Erythroblast (primary cell): ENCODE results near the gene PTCH1.

Experiments
- DNase-seq, 2 experiments: peaks; one replicate each; lab custom pipeline; 2025; lab: John Stamatoyannopoulos, UW
- GATA1 ChIP-seq: IDR thresholded peaks from 2 replicates; pipeline ENCODE4 v1.6.1; 2011; ENCODE audit warnings: low read depth, mild to moderate bottlenecking, control low read depth, low read length, moderate library complexity
- POLR2A ChIP-seq: IDR thresholded peaks from 2 replicates; pipeline ENCODE4 v1.6.1; 2011; ENCODE audit warnings: mild to moderate bottlenecking, low read length

Gene PTCH1

DNA sequence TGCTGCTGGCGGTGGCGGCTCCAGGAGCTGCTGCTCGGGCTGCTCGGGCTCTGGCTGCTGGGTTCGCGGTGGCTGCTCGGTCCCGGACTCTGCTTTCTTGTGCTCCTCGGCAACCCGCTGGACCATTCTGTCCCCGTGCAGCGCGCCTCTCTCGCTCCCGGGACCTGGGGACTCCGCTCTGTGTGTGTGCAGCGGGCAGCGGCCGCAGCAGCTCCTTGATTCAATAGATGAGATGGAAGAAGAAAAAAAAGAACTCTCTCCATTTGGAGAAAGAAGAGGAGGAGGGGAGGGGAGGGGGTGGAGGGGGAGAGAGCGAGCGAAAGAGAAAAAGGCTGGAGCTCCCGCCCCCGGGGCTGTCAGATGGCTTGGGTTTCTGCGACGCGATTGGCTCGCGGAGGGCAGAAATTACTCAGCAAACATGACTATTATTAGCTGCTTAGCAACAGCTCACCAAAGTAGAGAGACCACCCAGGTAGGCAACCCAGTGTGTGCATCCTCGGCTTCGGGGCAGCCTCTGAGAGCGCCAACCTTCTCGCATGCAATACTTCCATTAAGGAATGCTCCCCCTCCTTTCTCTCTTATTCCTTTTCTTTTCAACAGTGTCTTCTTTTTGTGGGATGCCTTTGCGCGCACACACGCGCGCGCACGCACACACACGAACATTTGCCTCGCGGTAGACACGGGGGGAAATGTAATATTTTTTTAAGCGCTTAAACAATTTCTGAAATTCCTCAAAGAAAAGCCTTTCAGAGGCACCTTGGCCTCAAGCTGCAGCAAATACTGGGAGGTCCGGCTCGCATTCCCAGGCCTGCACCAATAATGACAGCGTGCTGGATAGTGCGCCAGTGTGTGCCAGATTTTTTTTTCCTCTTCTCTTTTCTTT is 7.6 kb downstream of the PTCH1 start:
- TF ChIP-seq GATA1 (no peak), POLR2A (no peak)
- peak; percentile 65 to 66 for DNase-seq

DNA sequence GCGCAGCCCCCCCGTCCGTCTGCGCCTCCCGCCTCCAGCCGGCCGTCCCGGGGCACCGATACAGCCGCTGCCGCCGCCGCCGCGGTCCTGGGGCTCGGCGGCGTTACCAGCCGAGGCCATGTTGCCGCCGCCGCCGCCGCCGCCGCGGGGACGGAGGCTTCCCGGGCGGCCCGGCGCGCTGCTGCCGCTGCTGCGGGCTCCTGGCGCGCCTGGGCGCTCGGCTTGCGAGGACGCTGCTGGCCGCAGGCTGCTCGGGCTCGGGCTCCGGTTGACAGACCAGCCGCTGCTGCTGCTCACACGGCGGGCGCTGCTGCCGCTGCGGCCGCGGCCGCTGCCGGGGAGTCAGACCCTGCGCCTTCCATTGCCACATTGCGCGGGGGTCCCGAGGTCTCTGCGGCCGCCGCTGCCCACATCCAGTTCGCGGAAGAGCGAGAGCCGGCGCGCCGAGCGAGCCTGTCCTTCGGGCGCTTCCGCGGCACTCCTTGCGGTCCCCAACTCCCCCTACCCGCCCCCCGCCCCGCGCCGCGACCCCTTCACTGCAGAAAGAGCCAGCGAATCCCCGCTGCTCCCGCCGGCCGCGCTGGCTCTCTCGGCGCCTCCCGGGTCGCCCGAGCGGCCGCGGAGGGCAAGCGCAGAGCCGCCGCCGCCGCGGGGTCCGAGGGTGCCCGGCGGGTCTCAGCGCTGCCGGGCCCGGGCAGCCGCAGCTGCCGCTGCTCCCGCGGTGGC is 8.4 kb downstream of the PTCH1 start:
- DNase-seq: peak; percentile 37 to 50
- no peak for TF ChIP-seq GATA1

DNA sequence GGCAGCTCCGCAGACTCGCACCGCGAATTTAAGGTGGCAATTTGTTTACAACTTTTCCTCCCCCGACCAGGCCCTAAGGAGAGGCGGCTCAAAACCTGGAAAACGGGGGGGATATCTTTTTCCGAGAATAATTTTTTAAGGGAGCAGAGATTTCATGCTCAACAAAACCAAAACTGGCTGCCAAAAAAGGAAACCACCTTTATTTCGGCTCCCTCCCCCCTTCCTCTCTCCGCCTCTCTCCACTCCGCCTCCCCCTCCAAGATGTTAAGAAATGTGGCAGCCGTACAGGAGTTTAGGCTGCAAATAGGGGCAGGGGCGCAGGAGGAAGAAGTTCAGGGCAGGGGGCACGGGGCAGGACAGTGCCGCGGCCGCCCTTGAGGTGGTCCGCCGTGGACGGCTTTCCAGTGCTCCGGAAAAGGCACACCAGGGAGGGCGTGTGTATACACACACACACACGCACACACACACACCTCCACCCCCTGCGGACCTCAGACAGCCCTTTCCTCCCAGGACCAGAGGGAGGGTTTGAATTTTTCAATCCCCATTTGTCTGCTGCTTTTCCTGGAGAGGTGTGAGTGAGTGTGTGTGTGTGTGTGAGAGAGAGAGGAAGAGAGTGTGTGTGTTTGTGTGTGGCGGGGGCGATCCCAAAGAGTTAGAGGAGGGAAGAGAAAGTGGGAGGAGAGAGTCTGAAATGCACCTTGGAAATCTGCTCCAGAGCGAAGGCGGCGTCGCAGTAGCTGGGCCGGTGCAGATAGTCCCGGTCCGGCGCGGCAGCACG is 9.1 kb downstream of the PTCH1 start:
- TF ChIP-seq GATA1 (no peak), POLR2A (no peak)
- peak; percentile 37 to 50 for DNase-seq

DNA sequence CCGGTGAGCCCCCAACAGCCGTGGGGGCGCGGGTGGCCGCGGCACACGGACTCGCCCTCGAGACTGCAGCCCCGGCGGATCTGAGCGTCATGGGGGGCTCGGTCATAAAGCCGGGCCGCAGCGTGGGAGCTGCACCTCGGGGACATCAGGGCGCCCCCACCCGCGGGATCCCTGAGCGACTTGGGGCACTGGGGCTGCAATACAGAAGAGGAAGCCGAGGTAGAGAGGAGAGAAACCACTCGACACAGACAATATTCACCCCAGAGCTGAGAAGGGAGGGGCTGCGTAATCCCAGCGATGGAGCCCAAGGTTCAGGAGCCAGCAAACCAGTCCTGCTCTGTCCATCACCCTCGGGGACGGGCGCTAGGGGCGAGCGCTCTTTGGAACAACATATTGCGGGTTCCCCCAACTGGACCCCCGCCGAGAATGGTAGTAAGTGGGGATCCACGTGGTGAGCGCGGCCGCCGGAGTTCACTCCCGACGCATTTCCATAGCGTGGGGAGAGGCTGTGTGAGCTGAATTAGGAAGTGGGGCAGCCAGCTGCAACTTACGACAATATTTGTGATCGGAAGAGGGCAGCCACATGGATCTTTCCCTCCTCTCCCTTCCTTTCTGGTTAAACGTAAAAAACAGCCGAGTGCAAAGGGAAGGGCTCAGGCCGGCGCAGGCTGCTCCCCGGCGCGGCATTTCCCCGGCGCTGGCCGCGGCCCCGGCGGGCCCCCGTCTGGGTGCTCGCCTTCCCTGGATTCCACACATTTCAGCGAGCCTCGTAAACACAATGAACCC is 9.9 kb downstream of the PTCH1 start:
- peak; percentile 39 to 40 for DNase-seq
- TF ChIP-seq POLR2A (no peak), GATA1 (no peak)

DNA sequence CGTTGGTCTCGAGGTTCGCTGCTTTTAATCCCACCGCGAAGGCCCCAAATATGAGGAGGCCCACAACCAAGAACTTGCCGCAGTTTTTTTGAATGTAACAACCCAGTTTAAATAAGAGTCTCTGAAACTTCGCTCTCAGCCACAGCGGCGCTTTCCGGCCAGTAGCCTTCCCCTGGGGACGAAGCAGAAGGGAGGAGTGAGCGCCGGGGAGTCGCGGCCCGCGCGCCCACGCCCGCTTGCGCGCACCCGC is 10.4 kb downstream of the PTCH1 start:
- peak; percentile 36 to 45 for DNase-seq

DNA sequence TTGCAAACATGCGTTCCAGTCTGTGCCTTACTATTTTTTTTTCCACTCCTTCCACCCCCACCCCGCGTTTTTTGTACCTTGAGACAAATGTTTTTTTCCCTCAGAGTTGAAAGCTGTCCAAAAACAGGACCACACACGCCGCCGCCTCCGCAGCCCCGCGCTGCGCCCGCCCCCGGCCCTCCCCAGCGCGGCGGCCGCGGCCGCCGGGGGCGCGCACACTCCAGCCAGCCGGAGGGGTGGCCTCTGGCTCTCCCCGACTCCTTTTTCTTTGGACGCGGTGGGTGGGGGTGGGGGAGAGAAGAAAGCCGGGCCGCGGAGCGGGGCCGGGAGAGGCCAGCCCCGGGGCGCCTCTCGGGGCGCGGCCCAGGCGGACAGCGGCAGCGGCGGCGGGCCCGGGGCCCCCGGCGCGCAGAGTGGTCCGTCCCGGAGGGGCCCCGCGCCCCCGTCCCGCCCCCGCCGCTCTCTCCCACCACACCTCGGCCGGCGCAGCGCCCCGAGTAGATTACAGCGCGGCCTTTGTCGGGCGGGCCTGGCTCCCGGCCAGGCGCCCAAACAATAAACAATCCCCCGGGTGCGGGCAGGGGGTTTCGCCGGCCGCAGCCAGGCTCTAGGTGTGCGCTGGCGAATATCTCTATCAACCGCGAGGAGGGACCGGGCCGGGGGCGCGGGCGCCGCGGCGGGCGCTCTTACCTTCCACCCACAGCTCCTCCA is 10.9 kb downstream of the PTCH1 start:
- no peak for TF ChIP-seq GATA1
- TF ChIP-seq POLR2A: no peak
- peak; percentile 52 to 53 for DNase-seq

More for the DNA sequence above, 10.4 kb downstream of the PTCH1 start:
- TF ChIP-seq GATA1 (no peak), POLR2A (no peak)

DNA sequence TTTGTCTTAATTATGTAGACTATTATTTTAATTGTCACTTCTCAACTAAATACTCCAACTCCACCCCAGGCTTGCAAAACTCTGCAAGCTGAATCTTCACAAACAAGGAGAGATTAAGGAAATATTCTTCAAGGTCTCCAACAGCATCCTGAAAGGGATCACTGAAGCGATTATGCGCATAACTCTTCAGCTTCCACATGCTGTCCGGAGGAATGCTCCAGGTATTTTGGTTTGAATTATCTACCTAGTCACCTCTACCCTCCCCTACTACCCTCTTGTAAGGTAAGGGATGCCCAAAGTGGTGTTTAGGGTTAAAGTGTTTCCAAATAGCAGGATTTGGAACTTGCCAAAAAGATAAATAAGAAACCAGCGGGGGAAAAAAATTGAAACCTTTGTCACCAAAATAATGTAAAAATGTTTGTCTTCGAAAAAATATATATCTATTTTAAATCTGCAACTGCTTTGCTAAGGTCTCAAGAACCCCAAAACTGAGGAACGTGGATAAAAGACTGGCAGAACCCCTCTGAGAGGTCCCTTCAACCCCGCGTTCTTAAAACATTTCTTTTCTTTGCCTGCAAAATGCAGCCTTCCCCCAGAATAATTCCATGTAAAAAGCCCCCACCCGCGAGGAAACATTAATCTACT is 11.6 kb downstream of the PTCH1 start:
- no peak for DNase-seq

DNA sequence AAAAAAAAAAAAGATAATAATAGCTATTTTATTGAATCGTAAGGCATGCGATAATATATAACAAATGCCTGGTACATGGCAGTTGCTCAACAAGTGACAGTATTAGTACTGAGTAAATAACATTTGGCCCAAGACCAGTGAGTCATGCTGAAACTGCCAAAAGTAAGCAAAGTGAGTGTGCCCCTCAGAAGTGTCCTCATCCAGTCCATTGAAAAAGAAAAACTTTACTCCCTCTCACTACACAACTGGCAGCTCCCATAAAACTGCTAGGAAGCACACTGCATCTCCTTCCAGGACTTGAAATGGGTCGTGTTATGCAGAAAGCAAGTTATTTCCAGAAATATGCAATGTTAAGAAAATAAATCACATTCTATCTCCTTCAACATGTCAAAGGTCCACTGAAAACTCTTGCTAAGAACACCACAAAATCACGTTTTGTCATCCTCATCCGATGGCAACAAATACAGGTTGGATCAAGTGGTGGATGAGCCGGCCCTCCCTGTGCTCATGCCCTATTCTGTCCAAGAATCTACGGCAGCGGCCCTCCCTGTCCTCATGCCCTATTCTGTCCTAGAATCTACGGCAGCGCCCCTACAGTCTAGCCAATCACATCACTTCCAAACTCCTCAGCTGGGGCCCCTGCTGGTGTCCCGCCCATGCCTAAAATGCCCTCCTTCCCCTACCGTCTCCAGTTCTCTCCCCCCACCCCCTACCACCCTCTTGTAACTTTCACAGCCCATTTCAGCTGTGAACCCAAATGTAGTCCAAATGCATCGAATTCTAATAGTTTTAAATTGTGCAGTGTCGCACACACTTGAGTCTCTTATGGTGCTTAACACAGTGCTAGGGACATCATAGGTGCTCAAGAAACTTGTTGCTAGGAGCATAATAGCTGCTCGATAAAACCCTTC is 12.5 kb downstream of the PTCH1 start:
- DNase-seq: peak; percentile 12 to 16
- TF ChIP-seq GATA1 (no peak), POLR2A (no peak)

More for the DNA sequence above, 11.6 kb downstream of the PTCH1 start:
- TF ChIP-seq POLR2A (no peak), GATA1 (no peak)

DNA sequence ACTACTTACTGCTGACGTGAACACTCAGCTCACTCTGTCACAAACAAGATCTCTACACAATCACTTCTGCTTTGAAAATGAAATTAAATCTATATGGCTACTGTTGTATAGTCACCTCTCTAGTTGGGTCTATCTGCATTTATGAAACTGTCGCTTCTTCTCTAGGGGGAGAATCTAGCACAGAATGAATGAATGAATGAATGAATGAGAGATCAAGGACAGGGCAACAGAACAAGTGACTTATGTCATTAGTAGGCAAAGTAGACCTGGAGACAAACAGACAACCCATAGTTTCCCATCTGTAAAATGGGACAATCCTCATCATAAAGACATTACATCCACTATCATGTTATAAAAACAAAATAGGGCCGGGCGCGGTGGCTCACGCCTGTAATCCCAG is 13.4 kb downstream of the PTCH1 start:
- TF ChIP-seq GATA1 (no peak), POLR2A (no peak)
- DNase-seq: no peak

DNA sequence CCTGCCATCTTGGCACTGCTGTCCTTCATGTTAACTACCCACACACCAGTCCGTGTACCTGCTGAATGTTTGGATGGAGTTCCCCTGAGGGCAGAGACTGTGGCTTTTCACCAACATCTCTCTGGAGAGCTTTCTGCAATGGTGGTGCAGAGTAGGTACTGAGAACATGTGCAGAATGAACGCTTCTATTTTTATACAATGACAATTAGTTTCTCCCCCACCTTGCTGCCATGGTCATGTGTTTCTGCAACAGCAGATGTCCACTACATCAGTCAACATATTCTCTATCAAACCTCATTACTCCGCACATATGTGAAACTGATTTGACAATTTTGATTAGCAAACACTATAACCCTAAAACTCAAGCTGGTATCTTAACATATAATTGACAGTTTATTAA is 14.5 kb downstream of the PTCH1 start:
- DNase-seq: no peak
- no peak for TF ChIP-seq GATA1
- no peak for TF ChIP-seq POLR2A

DNA sequence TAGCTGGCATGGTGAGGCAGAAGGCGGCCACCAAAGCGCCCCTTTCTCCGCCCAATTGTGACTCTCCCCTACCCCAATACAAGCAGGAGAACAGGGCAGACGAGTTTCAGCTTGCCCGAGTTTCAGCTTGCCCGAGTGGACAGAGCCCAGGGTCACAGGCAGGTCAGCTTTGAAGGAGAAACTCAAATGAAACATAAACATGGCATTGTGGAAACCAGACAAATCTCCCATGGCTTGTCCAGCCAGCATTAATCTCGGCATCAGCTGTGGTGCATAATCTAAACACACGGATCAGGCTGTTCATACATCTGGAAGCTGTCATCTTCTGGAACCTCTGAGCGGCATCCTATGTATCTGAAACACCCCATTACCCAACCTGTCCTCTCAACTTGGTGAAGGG is 16.9 kb downstream of the PTCH1 start:
- DNase-seq: no peak
- TF ChIP-seq POLR2A (no peak), GATA1 (no peak)
